ENCODE data around the gene SHISA7.

SHISA7 gene

DNA sequence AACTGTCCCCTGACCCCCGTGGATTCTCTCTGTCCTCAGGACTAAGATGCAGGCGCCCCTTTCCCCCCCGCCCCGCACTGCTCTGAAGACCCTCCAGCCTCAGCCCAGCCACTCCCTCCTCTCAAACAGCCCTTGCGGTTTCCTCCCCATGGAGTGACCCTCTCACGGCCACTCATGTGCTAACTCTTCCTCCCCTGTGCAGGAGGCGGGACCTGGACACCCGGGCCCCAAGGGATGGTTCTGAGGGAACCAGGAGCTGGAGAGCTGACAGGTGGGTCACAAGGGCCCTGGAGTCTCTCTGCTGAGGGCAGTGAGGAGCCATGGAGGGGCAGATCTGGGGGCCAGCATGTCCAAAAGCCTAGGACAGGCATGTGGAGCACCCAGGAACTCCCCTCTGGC is 16.4 kb upstream of the SHISA7 start:
- FAIRE-seq (no peak), DNase-seq (ENCODE audit: insufficient read length, low spot score) (no peak)
- TF ChIP-seq POU2F2 (IDR thresholded peaks at IDR 0.05; ENCODE audit: low read depth, low read length) (no peak), SPI1 (IDR thresholded peaks at IDR 0.05; ENCODE audit: low read depth, low read length) (no peak), TAF1 (IDR thresholded peaks at IDR 0.05; ENCODE audit: low read depth, low read length) (no peak), POLR2AphosphoS5 (IDR thresholded peaks at IDR 0.05; ENCODE audit: low read depth, low read length) (no peak), POLR2A (IDR thresholded peaks at IDR 0.05; ENCODE audit: low read depth, low read length) (no peak), PAX5 (IDR thresholded peaks at IDR 0.05; ENCODE audit: insufficient read depth, low read length, severe bottlenecking) (no peak)

GRCh38 chr19:55457683-55458457 is 14.8 kb upstream of the SHISA7 start:
- FAIRE-seq (no peak), DNase-seq (ENCODE audit: insufficient read length, low spot score) (no peak)
- TF ChIP-seq PAX5 (IDR thresholded peaks at IDR 0.05; ENCODE audit: insufficient read depth, low read length, severe bottlenecking) (no peak), TAF1 (IDR thresholded peaks at IDR 0.05; ENCODE audit: low read depth, low read length) (no peak), SPI1 (IDR thresholded peaks at IDR 0.05; ENCODE audit: low read depth, low read length) (no peak), POLR2A (IDR thresholded peaks at IDR 0.05; ENCODE audit: low read depth, low read length) (no peak), POLR2AphosphoS5 (IDR thresholded peaks at IDR 0.05; ENCODE audit: low read depth, low read length) (no peak), POU2F2 (IDR thresholded peaks at IDR 0.05; ENCODE audit: low read depth, low read length) (no peak)

DNA sequence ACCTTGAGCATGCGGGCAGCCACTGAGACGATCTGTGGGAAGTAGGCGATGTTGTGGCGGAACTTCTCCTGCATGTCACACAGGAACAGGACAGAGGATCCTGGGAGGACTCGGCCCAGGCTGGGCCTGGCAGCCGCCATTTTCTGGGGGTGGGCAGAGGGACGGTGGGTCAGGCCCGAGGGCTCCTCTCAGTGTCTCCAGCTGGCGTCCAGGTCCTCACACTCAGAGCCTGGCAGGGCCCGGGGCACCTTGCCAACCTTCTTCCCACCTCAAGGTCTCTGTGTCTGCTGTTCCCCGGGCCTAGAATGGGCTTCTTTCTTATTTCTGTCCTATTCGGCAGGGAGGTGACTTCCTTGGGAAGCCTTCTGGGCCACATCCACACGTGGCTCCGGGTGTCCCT is 13.2 kb upstream of the SHISA7 start:
- FAIRE-seq (no peak), DNase-seq (ENCODE audit: insufficient read length, low spot score) (no peak)
- no peak for TF ChIP-seq TAF1 (IDR thresholded peaks at IDR 0.05; ENCODE audit: low read depth, low read length)

GRCh38 chr19:55455576-55456235 is 12.6 kb upstream of the SHISA7 start:
- no peak for TF ChIP-seq TAF1 (IDR thresholded peaks at IDR 0.05; ENCODE audit: low read depth, low read length)
- TF ChIP-seq POU2F2 (IDR thresholded peaks at IDR 0.05; ENCODE audit: low read depth, low read length): no peak
- no peak for TF ChIP-seq PAX5 (IDR thresholded peaks at IDR 0.05; ENCODE audit: insufficient read depth, low read length, severe bottlenecking)
- no peak for TF ChIP-seq SPI1 (IDR thresholded peaks at IDR 0.05; ENCODE audit: low read depth, low read length)
- TF ChIP-seq POLR2A (IDR thresholded peaks at IDR 0.05; ENCODE audit: low read depth, low read length): no peak
- no peak for TF ChIP-seq POLR2AphosphoS5 (IDR thresholded peaks at IDR 0.05; ENCODE audit: low read depth, low read length)
- FAIRE-seq (no peak), DNase-seq (ENCODE audit: insufficient read length, low spot score) (no peak)

GRCh38 chr19:55454787-55455243 is 11.7 kb upstream of the SHISA7 start:
- FAIRE-seq (no peak), DNase-seq (ENCODE audit: insufficient read length, low spot score) (no peak)
- TF ChIP-seq PAX5 (IDR thresholded peaks at IDR 0.05; ENCODE audit: insufficient read depth, low read length, severe bottlenecking) (no peak), POU2F2 (IDR thresholded peaks at IDR 0.05; ENCODE audit: low read depth, low read length) (no peak), POLR2A (IDR thresholded peaks at IDR 0.05; ENCODE audit: low read depth, low read length) (no peak), SPI1 (IDR thresholded peaks at IDR 0.05; ENCODE audit: low read depth, low read length) (no peak), TAF1 (IDR thresholded peaks at IDR 0.05; ENCODE audit: low read depth, low read length) (no peak), POLR2AphosphoS5 (IDR thresholded peaks at IDR 0.05; ENCODE audit: low read depth, low read length) (no peak)

GRCh38 chr19:55453511-55454260 is 10.6 kb upstream of the SHISA7 start:
- TF ChIP-seq POLR2A (IDR thresholded peaks at IDR 0.05; ENCODE audit: low read depth, low read length): no peak
- TF ChIP-seq SPI1 (IDR thresholded peaks at IDR 0.05; ENCODE audit: low read depth, low read length): no peak
- TF ChIP-seq PAX5 (IDR thresholded peaks at IDR 0.05; ENCODE audit: insufficient read depth, low read length, severe bottlenecking): no peak
- no peak for TF ChIP-seq TAF1 (IDR thresholded peaks at IDR 0.05; ENCODE audit: low read depth, low read length)
- TF ChIP-seq POU2F2 (IDR thresholded peaks at IDR 0.05; ENCODE audit: low read depth, low read length): no peak
- TF ChIP-seq POLR2AphosphoS5 (IDR thresholded peaks at IDR 0.05; ENCODE audit: low read depth, low read length): no peak
- no peak for FAIRE-seq
- no peak for DNase-seq (ENCODE audit: insufficient read length, low spot score)

GRCh38 chr19:55452749-55453346 is 9.7 kb upstream of the SHISA7 start:
- FAIRE-seq (no peak), DNase-seq (ENCODE audit: insufficient read length, low spot score) (no peak)
- no peak for TF ChIP-seq POU2F2 (IDR thresholded peaks at IDR 0.05; ENCODE audit: low read depth, low read length)

DNA sequence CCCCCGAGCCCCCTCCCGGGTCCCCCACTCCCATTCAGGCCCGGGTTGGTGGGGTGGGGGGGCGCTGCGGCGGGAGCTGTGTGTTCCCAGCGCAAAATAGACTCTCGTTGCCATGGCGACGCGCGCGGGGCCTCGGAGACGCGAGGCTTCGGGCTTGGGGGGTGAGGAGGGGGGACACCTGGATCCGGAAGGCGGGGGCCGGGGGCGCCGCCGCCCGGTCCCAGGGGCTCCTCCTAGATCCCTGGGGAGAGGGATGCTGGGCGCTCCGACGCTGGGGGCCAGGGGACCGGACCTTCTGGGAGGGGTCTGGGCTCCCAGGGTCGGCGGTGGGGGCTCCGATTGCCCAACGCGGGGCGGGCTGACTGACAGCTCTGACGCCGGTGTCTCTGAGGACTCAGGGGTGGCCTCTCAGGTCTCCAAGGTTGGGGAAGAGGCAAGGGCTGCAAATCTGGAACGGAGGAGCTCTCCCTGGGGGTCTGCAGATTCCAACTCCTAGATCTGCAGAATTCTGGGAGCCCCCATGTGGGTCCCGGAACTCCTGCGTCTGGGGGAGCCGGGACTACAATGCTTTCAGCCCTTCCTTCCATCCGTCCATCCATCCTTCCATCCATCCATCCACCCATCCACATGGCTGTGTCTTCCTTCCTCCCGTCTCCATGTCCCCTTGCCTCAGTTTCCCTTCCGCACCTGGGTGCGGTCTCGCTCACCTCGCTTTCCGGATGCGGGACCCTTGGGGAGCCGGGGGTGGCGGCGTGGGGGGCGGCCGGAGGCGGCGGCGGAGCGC is 9.1 kb upstream of the SHISA7 start:
- TF ChIP-seq POLR2A (IDR thresholded peaks at IDR 0.05; ENCODE audit: low read depth, low read length) (no peak), TAF1 (IDR thresholded peaks at IDR 0.05; ENCODE audit: low read depth, low read length) (no peak), POLR2AphosphoS5 (IDR thresholded peaks at IDR 0.05; ENCODE audit: low read depth, low read length) (no peak), PAX5 (IDR thresholded peaks at IDR 0.05; ENCODE audit: insufficient read depth, low read length, severe bottlenecking) (no peak), POU2F2 (IDR thresholded peaks at IDR 0.05; ENCODE audit: low read depth, low read length) (no peak), SPI1 (IDR thresholded peaks at IDR 0.05; ENCODE audit: low read depth, low read length) (no peak)
- DNase-seq (ENCODE audit: insufficient read length, low spot score) (no peak), FAIRE-seq (no peak)
